HCT116 (cell line): ENCODE results near the gene SKP2. TPM values are rescaled to one million over a fixed set of nuclear protein-coding genes. Genes with fewer than 3 reads are reported as not detected.

Experiments
- ATAC-seq: fragments of 200-7000 bp; cut with Tn5 transposase; 2 replicates; pipeline ENCODE4 v1.9.1; 2020; ENCODE audit warnings: mild to moderate bottlenecking, moderate library complexity
- BruUV-seq: library from RNA; stranded (reverse); fragments of 400-500 nt; replicated peaks from 2 replicates; lab custom pipeline; 2021; lab: Mats Ljungman, UMichigan
- CTCF ChIA-PET: fragments of 300-600 bp; sonication (Branson Sonifier 250); formaldehyde crosslinking; loops from one replicate; lab custom pipeline; 2021; ENCODE audit warnings: antibody characterized with exemption; lab: Charles Lee
- POLR2A ChIA-PET: fragments of 300-600, 350-600 bp; sonication (Branson Sonifier 250); formaldehyde crosslinking; loops from one replicate; lab custom pipeline; 2021; ENCODE audit warnings: antibody characterized with exemption; lab: Charles Lee
- RAD21 ChIA-PET, 2 experiments: fragments of 300-600 bp; sonication (Branson Sonifier 250); formaldehyde crosslinking; loops; one replicate each; lab custom pipeline; 2023; ENCODE audit warnings: low total read pairs in 2 of 2; ENCODE audit not compliant: uncharacterized antibody in 2 of 2, unreplicated experiment in 2 of 2, low non-redundant PET in 1 of 2; lab: Charles Lee
- DNase-seq: peaks from one replicate; pipeline ENCODE4 v3.0.0-alpha.2; 2010; ENCODE audit warnings: low read depth, low spot score
- H2AFZ ChIP-seq: fragments of 200-600 bp; shearing (Covaris generic), sonication (generic); 2 replicates; pipeline ENCODE4 v1.6.1; 2017; ENCODE audit warnings: low read depth, mixed run types, mixed read lengths, antibody characterized with exemption, low read length; ENCODE audit not compliant: poor library complexity, severe bottlenecking
- H3K27ac ChIP-seq: 2 replicates; pipeline ENCODE4 v1.5.1; 2012; ENCODE audit warnings: low read depth, low read length
- H3K27me3 ChIP-seq: fragments of 200-600 bp; sonication (generic); 2 replicates; pipeline ENCODE4 v1.6.1; 2016; ENCODE audit warnings: mixed run types, low read length, mixed read lengths; ENCODE audit not compliant: insufficient read depth
- H3K36me3 ChIP-seq, 2 experiments: fragments of 200-500 bp in 1 of 2; fragments of 200-600 bp in 1 of 2; sonication (Bioruptor generic) in 1 of 2; sonication (generic) in 1 of 2; 2 replicates each; pipeline versions ENCODE4 v1.5.1 to v1.6.1; 2014 to 2016; ENCODE audit warnings: low read length in 2 of 2, inconsistent platforms in 1 of 2, mixed read lengths in 1 of 2, mixed run types in 1 of 2; ENCODE audit not compliant: insufficient read depth in 2 of 2, control insufficient read depth in 1 of 2
- H3K4me1 ChIP-seq, 2 experiments: fragments of 200-600 bp in 1 of 2; sonication (generic) in 1 of 2; 2 replicates each; pipeline versions ENCODE4 v1.5.1 to v1.6.1; 2012 to 2017; ENCODE audit warnings: low read length in 2 of 2, inconsistent platforms in 1 of 2, mild to moderate bottlenecking in 1 of 2, mixed read lengths in 1 of 2, mixed run types in 1 of 2, moderate library complexity in 1 of 2; ENCODE audit not compliant: insufficient read depth in 2 of 2, control insufficient read depth in 1 of 2
- H3K4me2 ChIP-seq: fragments of 200-600 bp; sonication (generic); 2 replicates; pipeline ENCODE4 v1.6.1; 2017; ENCODE audit warnings: mixed run types, low read length, mixed read lengths
- H3K4me3 ChIP-seq, 2 experiments: fragments of 200-600 bp in 1 of 2; sonication (generic) in 1 of 2; replicated peaks in 1 of 2; 2 replicates each; pipeline ENCODE4 v1.5.1; 2011 to 2016; ENCODE audit warnings: low read length in 2 of 2, control low read depth in 1 of 2, low read depth in 1 of 2, mild to moderate bottlenecking in 1 of 2, mixed read lengths in 1 of 2, mixed run types in 1 of 2
- H3K79me2 ChIP-seq: fragments of 200-600 bp; sonication (generic); 2 replicates; pipeline ENCODE4 v1.6.1; 2017; ENCODE audit warnings: mild to moderate bottlenecking, mixed run types, low read length, moderate library complexity, mixed read lengths; ENCODE audit not compliant: insufficient read depth
- H3K9ac ChIP-seq: fragments of 200-600 bp; sonication (generic); 2 replicates; pipeline ENCODE4 v1.6.1; 2016; ENCODE audit warnings: low read length, mixed read lengths
- H3K9me2 ChIP-seq: fragments of 200-600 bp; sonication (generic), shearing (Covaris generic); 2 replicates; pipeline ENCODE4 v1.6.1; 2017; ENCODE audit warnings: mixed run types, mild to moderate bottlenecking, moderate library complexity; ENCODE audit not compliant: insufficient read depth
- H3K9me3 ChIP-seq, 2 experiments: fragments of 200-500 bp in 1 of 2; fragments of 200-600 bp in 1 of 2; sonication (Bioruptor generic) in 1 of 2; sonication (generic) in 1 of 2; 2 replicates each; pipeline ENCODE4 v1.6.1; 2014 to 2017; ENCODE audit warnings: low read length in 2 of 2, mixed read lengths in 2 of 2, inconsistent platforms in 1 of 2, low read depth in 1 of 2, mild to moderate bottlenecking in 1 of 2, mixed run types in 1 of 2, moderate library complexity in 1 of 2; ENCODE audit not compliant: control insufficient read depth in 1 of 2, insufficient read depth in 1 of 2
- H4K20me1 ChIP-seq: fragments of 200-600 bp; sonication (generic), shearing (Covaris generic); 2 replicates; pipeline ENCODE4 v1.6.1; 2017; ENCODE audit warnings: mixed run types, mild to moderate bottlenecking, moderate library complexity; ENCODE audit not compliant: insufficient read depth
- JUND ChIP-seq: IDR thresholded peaks from 2 replicates; pipeline ENCODE4 v1.6.1; 2012
- SIN3A ChIP-seq: IDR thresholded peaks from 2 replicates; pipeline ENCODE4 v1.6.1; 2012; ENCODE audit warnings: low read depth
- ZNF274 ChIP-seq: fragments of 200-500 bp; sonication (Bioruptor generic); IDR thresholded peaks from 2 replicates; pipeline ENCODE4 v1.6.1; 2014; ENCODE audit warnings: mild to moderate bottlenecking, low read depth, low read length, inconsistent platforms
- intact Hi-C: fragments of 100-400 bp; cut with micrococcal nuclease; formaldehyde crosslinking; loops from 2 replicates; pipeline ENCODE4 v1.10.0; 2022
- total RNA-seq: library from RNA; stranded (reverse); gene quantifications from one replicate; pipeline ENCODE4 v1.2.1, GENCODE V29; 2021; ENCODE audit not compliant: unreplicated experiment
- TF ChIP-seq, protein P1 (sequence below): IDR thresholded peaks from 2 replicates; pipeline ENCODE4 v1.6.1; 2012

Gene SKP2
- total RNA-seq, 1 experiment from 2014 or later = 44.3 TPM

DNA sequence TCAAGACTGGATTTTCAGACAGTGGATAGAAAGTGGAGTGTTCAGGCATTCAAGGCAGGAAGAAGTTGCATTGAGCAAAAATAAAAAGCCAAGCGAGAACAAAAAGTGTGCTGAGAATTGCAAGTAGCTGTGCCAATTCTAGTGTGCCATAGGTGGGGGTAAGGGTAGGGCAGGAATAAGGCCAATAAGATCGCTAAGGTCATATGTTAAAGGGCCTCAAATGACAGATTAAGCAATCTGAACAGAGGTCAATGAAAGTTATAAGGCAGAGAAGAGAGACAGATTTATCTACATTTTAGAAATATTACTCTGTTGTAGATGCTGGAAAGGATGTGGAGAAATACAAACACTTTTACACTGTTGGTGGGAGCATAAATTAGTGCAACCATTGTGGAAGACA lies 53.4 kb downstream of the SKP2 start:
- Histone ChIP-seq H3K27ac (no peak overlapping the region), H3K4me3 (no peak overlapping the region), H2AFZ (no peak overlapping the region), H3K79me2 (no peaks in the 10 kb centered on the region), H3K36me3 (peaks cover 2 to 7% of the 10 kb centered on the region in 2 experiments; a peak in 1 of 4 replicates), H3K9ac (no peak overlapping the region), H3K27me3 (no peaks in the 10 kb centered on the region), H3K9me2 (no peaks in the 10 kb centered on the region), H3K4me2 (no peak overlapping the region), H4K20me1 (no peaks in the 10 kb centered on the region), H3K4me1 (no peaks in the 10 kb centered on the region), H3K9me3 (no peaks in the 10 kb centered on the region)
- CTCF ChIA-PET = no interaction called here
- POLR2A ChIA-PET = no interaction called here
- DNase-seq (no peak), ATAC-seq (no peak)
- BruUV-seq = no TSS peak
- intact Hi-C loops = no loop called here
- RAD21 ChIA-PET = no interaction called here
- TF ChIP-seq ZNF274 (no peak), JUND (no peak)
- TF ChIP-seq, protein P1, sequence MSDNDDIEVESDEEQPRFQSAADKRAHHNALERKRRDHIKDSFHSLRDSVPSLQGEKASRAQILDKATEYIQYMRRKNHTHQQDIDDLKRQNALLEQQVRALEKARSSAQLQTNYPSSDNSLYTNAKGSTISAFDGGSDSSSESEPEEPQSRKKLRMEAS = no peak
- TF ChIP-seq, all 23 proteins: peak for 0

DNA sequence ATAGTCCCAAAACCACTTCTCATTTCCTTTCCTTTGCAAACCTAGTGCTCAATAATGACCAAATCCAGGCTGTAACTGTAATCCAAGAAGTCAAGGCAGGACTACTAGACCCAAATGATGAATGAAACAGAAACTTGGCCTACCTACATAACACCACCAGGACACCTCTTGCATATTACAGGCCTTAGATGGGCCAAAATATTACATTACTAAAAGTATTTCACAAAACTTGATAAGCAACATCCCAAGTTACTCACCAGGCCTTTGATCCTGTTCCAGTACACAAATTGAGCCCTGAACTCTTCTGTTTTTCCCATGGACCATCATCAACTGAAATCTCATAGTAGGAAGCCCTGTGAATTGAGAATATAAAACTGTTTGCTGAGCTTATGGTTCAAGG lies 55.0 kb downstream of the SKP2 start:
- Histone ChIP-seq H2AFZ (no peak overlapping the region), H3K9me2 (no peaks in the 10 kb centered on the region), H3K4me3 (no peak overlapping the region), H3K9ac (no peak overlapping the region), H3K79me2 (no peaks in the 10 kb centered on the region)
- RAD21 ChIA-PET = no interaction called here
- no peak for ATAC-seq
- TF ChIP-seq SIN3A = no peak
- TF ChIP-seq, all 23 proteins: peak for 0
- BruUV-seq = no TSS peak
- DNase-seq = no peak
- Histone ChIP-seq H3K27me3 (no peaks in the 10 kb centered on the region), H3K27ac (no peak overlapping the region), H3K4me1 (no peaks in the 10 kb centered on the region), H3K9me3 (no peaks in the 10 kb centered on the region), H4K20me1 (no peaks in the 10 kb centered on the region), H3K36me3 (peaks cover 0 to 2% of the 10 kb centered on the region in 2 experiments; a peak in 1 of 4 replicates), H3K4me2 (no peak overlapping the region)
- POLR2A ChIA-PET = no interaction called here
- intact Hi-C loops = no loop called here
- CTCF ChIA-PET = interaction anchor here (1.1 to 1.3 kb wide), 2 partner anchors 10 to 35 kb away, joined by 5 read pairs; partner anchors contain the start of gene NADK2
